ENCODE measurements around the gene PUM2.
A peak's percentile ranks its signal among the peaks of the same experiment; 100 is the strongest.
"Not testable (repeated sequence)": the region's sequence is repeated elsewhere in the genome, so short reads cannot be mapped to it uniquely, and the experiment has no call there.

PUM2 gene

DNA sequence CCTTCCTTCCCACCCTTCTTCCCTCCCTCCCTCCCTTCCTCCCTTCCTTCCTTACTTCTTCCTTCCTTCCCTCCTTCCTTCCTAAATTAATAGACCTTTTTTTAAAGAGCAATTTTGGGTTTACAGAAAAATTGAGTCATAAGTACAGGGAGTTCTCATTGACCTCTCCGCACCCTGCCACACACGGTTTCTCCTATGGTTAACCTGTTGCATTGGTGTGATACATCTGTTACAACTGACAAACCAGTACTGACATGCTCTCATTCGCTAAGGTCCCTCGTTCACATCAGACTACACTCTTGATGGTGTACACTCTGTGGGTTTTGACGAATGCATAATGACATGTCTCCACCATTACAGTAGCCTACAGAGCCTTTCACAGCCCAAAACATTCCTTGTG is 114.1 kb downstream of the PUM2 start:
- Histone ChIP-seq H3K27me3 (ENCODE audit: insufficient read depth, low read length) (no peaks in the 10 kb centered on the region), H3K4me3 (ENCODE audit: low read length) (no peak overlapping the region), H3K4me1 (ENCODE audit: insufficient read depth, low read length) (peaks cover 6% of the 10 kb centered on the region), H3K27ac (ENCODE audit: low read length) (no peak overlapping the region), H3K9ac (ENCODE audit: low read depth, low read length) (no peak overlapping the region), H3K9me3 (ENCODE audit: insufficient read depth, low read depth, low read length) (no peaks in the 10 kb centered on the region), H3K36me3 (ENCODE audit: insufficient read depth, low read depth, low read length) (no peaks in the 10 kb centered on the region)

DNA sequence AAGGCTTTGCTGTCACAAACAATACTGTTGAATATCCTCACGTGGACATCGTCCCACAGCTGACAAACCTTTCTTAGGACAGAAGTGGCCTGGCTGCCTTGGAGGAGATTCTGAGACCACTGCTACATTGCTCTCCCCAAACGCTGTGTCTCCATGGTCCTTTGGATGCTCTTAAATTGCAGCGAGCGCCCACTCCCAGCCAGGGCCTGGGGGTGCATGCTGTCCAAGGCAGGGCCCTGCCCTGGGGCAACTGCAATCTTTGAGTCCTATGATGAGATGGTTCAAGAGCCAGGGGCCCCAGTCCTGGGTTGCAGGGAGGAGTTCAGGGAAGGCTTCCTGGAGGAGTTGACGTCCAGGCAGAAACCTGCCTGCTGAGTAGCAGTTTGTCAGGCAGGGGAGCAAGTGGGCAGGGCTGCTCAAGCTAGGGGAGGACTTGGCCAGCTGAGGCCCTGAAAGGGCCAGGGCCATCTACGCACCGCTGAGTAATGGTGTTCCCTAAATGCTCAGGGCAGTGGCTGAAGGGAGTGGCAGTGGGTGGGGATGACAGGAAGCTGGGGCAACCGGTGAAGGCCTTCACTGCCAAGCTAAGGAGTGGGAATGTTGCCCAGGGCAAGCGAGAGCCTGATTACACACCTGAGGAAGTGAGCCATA is 114.9 kb downstream of the PUM2 start:
- peaks cover 7% of the 10 kb centered on the region for H3K4me1 ChIP-seq (ENCODE audit: insufficient read depth, low read length)
- H3K36me3 ChIP-seq (ENCODE audit: insufficient read depth, low read depth, low read length), result no peaks in the 10 kb centered on the region
- no peaks in the 10 kb centered on the region for H3K27me3 ChIP-seq (ENCODE audit: insufficient read depth, low read length)
- H3K9ac ChIP-seq (ENCODE audit: low read depth, low read length), result no peak overlapping the region
- H3K4me3 ChIP-seq (ENCODE audit: low read length), result no peak overlapping the region
- no peaks in the 10 kb centered on the region for H3K9me3 ChIP-seq (ENCODE audit: insufficient read depth, low read depth, low read length)
- H3K27ac ChIP-seq (ENCODE audit: low read length), result no peak overlapping the region

DNA sequence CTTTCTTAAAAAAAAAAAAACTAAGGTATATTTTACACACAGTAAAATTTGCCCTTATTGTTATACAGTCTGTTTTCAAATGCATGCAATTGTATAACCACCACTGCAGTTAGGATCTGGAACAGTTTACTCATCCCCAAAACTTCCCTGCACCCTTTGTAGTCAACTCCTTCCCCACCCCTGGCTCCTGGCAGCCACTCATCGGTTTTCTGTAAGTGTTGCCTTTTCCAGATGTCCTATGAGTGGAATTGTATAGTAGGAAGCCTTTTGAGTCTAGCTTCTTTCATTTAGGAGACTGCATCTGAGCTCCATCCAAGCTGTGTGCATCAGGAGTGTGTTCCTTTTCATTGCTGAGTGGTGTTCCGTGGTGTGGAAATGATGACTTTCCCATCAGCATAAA is 116.0 kb downstream of the PUM2 start:
- not testable (repeated sequence) for H3K36me3 ChIP-seq (ENCODE audit: insufficient read depth, low read depth, low read length); H3K27ac ChIP-seq (ENCODE audit: low read length); H3K27me3 ChIP-seq (ENCODE audit: insufficient read depth, low read length); H3K9ac ChIP-seq (ENCODE audit: low read depth, low read length); H3K9me3 ChIP-seq (ENCODE audit: insufficient read depth, low read depth, low read length); H3K4me3 ChIP-seq (ENCODE audit: low read length); H3K4me1 ChIP-seq (ENCODE audit: insufficient read depth, low read length)

DNA sequence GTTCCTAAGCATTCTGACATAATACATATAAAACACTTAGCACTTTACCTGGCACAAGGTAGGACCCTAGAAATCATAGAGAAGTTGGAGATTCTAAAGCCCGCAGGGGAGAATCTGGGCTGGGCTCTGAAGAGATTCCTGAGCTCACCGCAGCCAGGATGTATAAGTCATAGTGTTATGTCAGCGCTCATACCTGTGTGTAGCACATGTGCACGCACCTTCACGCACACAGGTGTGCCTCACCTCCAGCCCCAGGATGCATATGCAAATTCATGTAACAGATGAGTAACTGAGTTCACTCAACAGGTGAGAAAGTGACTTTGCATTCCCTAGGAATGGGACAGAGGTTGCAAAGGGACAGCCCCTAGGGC is 117.8 kb downstream of the PUM2 start:
- H3K4me1 ChIP-seq (ENCODE audit: insufficient read depth, low read length), result peaks cover 7% of the 10 kb centered on the region
- no peak overlapping the region for H3K9ac ChIP-seq (ENCODE audit: low read depth, low read length)
- no peaks in the 10 kb centered on the region for H3K36me3 ChIP-seq (ENCODE audit: insufficient read depth, low read depth, low read length)
- H3K27ac ChIP-seq (ENCODE audit: low read length), result no peak overlapping the region
- H3K27me3 ChIP-seq (ENCODE audit: insufficient read depth, low read length), result no peaks in the 10 kb centered on the region
- no peaks in the 10 kb centered on the region for H3K9me3 ChIP-seq (ENCODE audit: insufficient read depth, low read depth, low read length)
- H3K4me3 ChIP-seq (ENCODE audit: low read length), result no peak overlapping the region

DNA sequence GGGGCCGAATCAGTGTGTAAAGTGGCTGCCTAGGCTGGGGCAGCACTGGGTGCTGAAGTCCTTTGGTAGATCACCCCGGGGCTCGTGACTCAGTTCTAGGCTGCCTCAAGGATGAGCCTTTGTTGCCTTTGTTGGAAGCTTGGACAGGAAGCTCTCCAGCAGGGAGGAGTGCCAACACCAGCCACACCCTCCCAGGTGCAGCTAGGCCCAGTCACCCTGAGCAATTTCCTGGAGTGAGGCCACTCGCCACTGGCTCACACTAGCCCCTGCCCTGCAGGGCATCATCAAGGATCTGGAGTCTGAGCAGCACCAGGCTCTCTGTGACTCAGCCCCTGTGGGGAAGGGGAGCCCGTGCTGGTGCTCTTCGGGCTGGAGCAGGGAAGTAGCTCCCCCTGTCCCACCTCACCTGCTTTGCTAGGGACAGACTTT is 119.0 kb downstream of the PUM2 start:
- H3K4me3 ChIP-seq (ENCODE audit: low read length), result no peak overlapping the region
- H3K4me1 ChIP-seq (ENCODE audit: insufficient read depth, low read length), result peaks cover 7% of the 10 kb centered on the region
- no peak overlapping the region for H3K9ac ChIP-seq (ENCODE audit: low read depth, low read length)
- H3K27ac ChIP-seq (ENCODE audit: low read length), result no peak overlapping the region
- H3K9me3 ChIP-seq (ENCODE audit: insufficient read depth, low read depth, low read length), result no peaks in the 10 kb centered on the region
- peaks cover under 1% of the 10 kb centered on the region; the same call in 1 of the 2 replicates for H3K27me3 ChIP-seq (ENCODE audit: insufficient read depth, low read length)
- H3K36me3 ChIP-seq (ENCODE audit: insufficient read depth, low read depth, low read length), result no peaks in the 10 kb centered on the region

DNA sequence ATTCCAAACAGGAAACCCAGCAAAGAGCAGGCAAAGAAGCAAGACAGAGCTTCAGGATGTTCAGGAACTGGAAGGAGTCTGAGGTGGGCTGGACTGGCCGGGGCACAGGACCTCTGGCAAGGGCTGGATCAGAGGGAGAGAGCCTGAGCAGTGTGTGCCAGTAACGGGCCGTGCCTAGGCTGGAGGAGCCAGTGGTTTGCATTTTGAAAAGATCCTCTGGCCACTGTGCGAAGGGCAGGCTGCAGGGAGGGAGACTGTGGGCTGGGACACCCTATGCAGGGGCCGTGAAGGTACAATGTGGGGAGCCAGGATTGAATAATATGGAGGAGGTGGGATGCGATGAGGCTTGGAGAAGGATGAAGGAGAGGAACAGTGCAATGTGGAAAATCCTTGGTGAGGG is 119.5 kb downstream of the PUM2 start:
- no peaks in the 10 kb centered on the region for H3K36me3 ChIP-seq (ENCODE audit: insufficient read depth, low read depth, low read length)
- H3K4me3 ChIP-seq (ENCODE audit: low read length), result no peak overlapping the region
- H3K9me3 ChIP-seq (ENCODE audit: insufficient read depth, low read depth, low read length), result no peaks in the 10 kb centered on the region
- peaks cover 7% of the 10 kb centered on the region for H3K4me1 ChIP-seq (ENCODE audit: insufficient read depth, low read length)
- no peak overlapping the region for H3K9ac ChIP-seq (ENCODE audit: low read depth, low read length)
- H3K27me3 ChIP-seq (ENCODE audit: insufficient read depth, low read length), result peaks cover 5% of the 10 kb centered on the region; the same call in 1 of the 2 replicates
- H3K27ac ChIP-seq (ENCODE audit: low read length), result no peak overlapping the region

DNA sequence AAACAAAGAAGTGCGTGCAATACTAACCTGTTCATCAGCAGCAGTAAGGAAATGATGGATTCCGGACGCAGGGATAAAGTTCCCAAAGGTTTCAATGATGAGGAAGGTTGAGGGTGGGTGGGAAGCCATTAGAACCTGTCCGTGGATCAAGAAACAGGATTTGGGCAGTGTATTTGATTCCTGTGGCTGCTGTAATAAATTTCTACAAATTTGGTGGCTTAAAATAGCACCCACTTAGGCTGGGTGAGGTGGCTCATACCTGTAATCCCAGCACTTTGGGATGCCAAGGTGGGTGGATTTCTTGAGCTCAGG is 120.6 kb downstream of the PUM2 start:
- Histone ChIP-seq H3K36me3 (ENCODE audit: insufficient read depth, low read depth, low read length) (no peaks in the 10 kb centered on the region), H3K27ac (ENCODE audit: low read length) (no peak overlapping the region), H3K27me3 (ENCODE audit: insufficient read depth, low read length) (peaks cover 9% of the 10 kb centered on the region; the same call in 1 of the 2 replicates), H3K9me3 (ENCODE audit: insufficient read depth, low read depth, low read length) (no peaks in the 10 kb centered on the region), H3K4me3 (ENCODE audit: low read length) (no peak overlapping the region), H3K4me1 (ENCODE audit: insufficient read depth, low read length) (peaks cover 7% of the 10 kb centered on the region), H3K9ac (ENCODE audit: low read depth, low read length) (no peak overlapping the region)

DNA sequence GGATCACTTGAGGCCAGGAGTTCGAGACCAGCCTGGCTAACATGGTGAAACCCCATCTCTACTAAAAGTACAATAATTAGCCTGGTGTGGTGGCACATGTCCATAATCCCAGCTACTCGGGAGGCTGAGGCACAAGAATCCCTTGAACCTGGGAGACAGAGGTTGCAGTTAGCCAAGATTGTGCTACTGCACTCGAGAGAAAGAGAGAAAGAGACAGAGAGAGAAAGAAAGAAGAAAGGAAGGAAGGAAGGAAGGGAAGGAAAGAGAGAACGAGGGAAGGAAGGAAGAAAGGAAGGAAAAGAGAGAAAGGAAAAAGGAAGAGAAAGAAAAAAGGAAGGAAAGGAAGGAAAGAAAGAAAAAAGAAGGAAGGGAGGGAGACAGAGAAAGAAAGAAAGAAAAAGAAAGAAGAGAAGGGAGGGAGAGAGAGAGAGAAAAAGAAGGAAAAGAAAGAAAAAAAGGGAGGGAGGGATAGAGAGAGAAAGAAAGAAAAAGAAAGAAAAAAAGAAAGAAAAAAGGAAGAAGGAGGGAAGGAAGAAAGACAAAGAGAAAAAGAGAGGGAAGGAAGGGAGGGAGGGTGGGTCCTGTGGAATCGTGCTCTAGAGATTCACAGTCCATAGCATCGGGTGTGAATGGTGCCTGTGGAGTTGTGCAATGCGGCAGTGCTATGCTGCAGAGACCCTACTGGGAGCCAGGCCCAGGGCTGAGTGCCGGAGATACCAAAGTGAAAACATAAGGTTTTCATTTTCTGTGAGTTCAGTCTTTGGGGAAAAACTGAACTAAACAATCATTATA is 121.1 kb downstream of the PUM2 start:
- Histone ChIP-seq H3K4me3 (ENCODE audit: low read length) (no peak overlapping the region), H3K27me3 (ENCODE audit: insufficient read depth, low read length) (peaks cover 9% of the 10 kb centered on the region; the same call in 1 of the 2 replicates), H3K9ac (ENCODE audit: low read depth, low read length) (no peak overlapping the region), H3K27ac (ENCODE audit: low read length) (no peak overlapping the region), H3K36me3 (ENCODE audit: insufficient read depth, low read depth, low read length) (no peaks in the 10 kb centered on the region), H3K9me3 (ENCODE audit: insufficient read depth, low read depth, low read length) (no peaks in the 10 kb centered on the region), H3K4me1 (ENCODE audit: insufficient read depth, low read length) (peaks cover 7% of the 10 kb centered on the region)

DNA sequence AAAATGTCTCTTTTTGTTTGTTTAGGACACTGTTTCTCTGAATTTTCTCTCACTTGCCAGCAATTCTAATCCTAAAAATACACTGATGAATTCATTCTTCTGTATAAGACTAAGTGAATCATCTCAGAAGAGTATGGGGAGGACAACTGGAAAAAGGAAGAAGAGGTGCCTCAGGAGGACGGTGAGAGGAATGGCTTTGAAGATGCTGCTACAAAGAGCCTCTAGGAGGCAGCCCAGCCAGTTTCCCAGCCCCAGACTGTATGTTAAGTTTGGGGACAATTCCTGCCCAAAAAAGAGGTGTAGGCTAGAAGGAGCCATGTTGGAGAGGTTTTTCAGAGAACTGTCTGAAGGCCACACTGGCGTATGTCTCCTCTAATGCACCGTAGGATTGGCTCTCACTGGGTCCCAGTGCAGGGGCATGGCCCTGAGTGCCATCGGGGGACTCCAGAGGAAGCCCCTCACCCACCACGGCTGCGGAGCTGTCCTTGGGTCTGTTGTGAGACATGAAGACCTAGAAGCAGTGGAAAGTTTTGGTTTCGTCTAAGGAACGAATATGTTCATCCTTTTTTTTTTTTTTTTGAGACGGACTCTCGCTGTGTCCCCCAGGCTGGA is 122.6 kb downstream of the PUM2 start:
- Histone ChIP-seq H3K36me3 (ENCODE audit: insufficient read depth, low read depth, low read length) (no peaks in the 10 kb centered on the region), H3K9ac (ENCODE audit: low read depth, low read length) (no peak overlapping the region), H3K4me1 (ENCODE audit: insufficient read depth, low read length) (peaks cover 7% of the 10 kb centered on the region), H3K27me3 (ENCODE audit: insufficient read depth, low read length) (peaks cover 9% of the 10 kb centered on the region; the same call in 1 of the 2 replicates), H3K9me3 (ENCODE audit: insufficient read depth, low read depth, low read length) (no peaks in the 10 kb centered on the region), H3K27ac (ENCODE audit: low read length) (no peak overlapping the region), H3K4me3 (ENCODE audit: low read length) (no peak overlapping the region)

DNA sequence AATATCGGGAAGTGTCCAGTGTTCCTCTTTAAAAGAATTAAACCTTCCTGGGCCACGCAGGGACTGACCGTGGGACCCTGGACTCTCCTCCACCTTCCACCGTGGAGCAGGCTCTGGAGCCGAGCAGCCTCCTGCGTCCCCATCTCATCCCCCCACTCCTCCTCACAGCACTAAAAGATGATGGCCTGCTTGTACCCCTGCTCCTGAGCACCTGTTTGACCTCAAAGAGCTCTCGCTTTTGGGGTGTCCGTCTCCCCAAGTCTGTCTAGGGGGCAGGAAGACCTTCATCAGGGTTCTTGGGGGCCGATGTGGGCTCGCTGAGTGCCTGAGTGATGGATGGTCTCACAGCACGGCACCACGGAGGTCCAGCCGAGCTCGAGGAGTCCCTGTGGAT is 124.5 kb downstream of the PUM2 start:
- H3K36me3 ChIP-seq (ENCODE audit: insufficient read depth, low read depth, low read length), result peaks cover 11% of the 10 kb centered on the region
- H3K9ac ChIP-seq (ENCODE audit: low read depth, low read length), result peak overlapping the region; percentile 62; the same call in 1 of the 2 replicates
- H3K27ac ChIP-seq (ENCODE audit: low read length), result no peak overlapping the region
- no peaks in the 10 kb centered on the region for H3K9me3 ChIP-seq (ENCODE audit: insufficient read depth, low read depth, low read length)
- H3K4me3 ChIP-seq (ENCODE audit: low read length), result peak overlapping the region; percentile 93; the same call in 1 of the 2 replicates
- peaks cover 9% of the 10 kb centered on the region; the same call in 1 of the 2 replicates for H3K27me3 ChIP-seq (ENCODE audit: insufficient read depth, low read length)
- peaks cover 17% of the 10 kb centered on the region for H3K4me1 ChIP-seq (ENCODE audit: insufficient read depth, low read length)

DNA sequence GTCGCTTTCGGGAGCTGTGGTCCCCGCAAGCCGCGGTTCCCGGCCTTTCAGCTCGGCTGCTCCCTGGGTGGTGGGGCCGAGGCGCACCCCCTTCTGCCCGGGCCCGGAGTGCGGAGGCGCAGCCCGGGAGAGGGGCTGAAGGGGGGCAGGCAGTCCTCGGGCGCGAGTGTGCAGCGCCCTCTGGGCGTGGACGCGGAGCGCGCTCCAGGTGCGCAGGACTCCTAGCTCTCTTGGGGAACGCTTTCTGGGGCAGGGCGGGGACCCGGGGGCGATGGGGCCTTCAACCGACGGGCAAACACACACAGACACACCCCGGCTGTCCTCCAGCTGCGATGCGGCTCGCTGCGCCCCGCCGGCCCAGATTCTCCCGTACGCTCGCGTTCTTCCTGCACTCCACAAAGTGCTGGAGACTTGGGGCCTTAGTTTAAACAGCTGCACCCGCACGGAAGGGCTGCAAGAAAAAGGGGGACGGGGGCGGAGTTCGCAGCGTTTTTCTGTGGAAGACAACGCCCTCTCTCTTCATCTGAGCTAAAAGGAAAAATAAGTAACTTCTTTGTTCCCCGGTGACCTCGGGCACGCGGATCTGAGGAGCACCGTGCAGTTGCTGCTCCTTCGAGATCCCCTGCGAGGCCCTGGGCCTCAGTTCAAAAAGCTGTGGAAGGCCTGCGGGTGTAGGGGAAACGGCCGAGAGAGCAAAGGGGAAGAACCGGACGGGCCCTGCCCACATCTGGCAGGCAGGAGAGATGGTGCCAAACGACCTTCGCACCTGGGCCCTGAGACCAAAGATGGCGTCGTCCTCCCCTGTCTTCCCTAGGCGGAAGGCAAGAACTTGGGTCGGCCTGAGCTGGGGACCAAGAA is 125.1 kb downstream of the PUM2 start:
- peak overlapping the region; percentile 62; the same call in 1 of the 2 replicates for H3K9ac ChIP-seq (ENCODE audit: low read depth, low read length)
- H3K4me3 ChIP-seq (ENCODE audit: low read length), result peak overlapping the region; percentile 93; the same call in 1 of the 2 replicates
- peaks cover 17% of the 10 kb centered on the region for H3K4me1 ChIP-seq (ENCODE audit: insufficient read depth, low read length)
- H3K36me3 ChIP-seq (ENCODE audit: insufficient read depth, low read depth, low read length), result peaks cover 17% of the 10 kb centered on the region
- no peaks in the 10 kb centered on the region for H3K9me3 ChIP-seq (ENCODE audit: insufficient read depth, low read depth, low read length)
- H3K27ac ChIP-seq (ENCODE audit: low read length), result no peak overlapping the region
- peaks cover 9% of the 10 kb centered on the region; the same call in 1 of the 2 replicates for H3K27me3 ChIP-seq (ENCODE audit: insufficient read depth, low read length)
